ENCODE results near the gene HOXA5. TPM values are rescaled to one million over a fixed set of nuclear protein-coding genes. Genes with fewer than 3 reads are reported as not detected.

Gene HOXA5
- total RNA-seq, 1 donor from 2014 or later = 15.3 TPM

- peak; percentile 72 for DNase-seq (ENCODE audit: low spot score)
Measured at GRCh38 chr7:27172315-27172774, 28.9 kb upstream of the HOXA5 start.

- peak; percentile 47 for DNase-seq (ENCODE audit: low spot score)
Measured at GRCh38 chr7:27171637-27172314, 28.3 kb upstream of the HOXA5 start.

GRCh38 chr7:27171325-27171636 is 27.8 kb upstream of the HOXA5 start:
- DNase-seq (ENCODE audit: low spot score) = peak; percentile 69

GRCh38 chr7:27170426-27171324 is 27.2 kb upstream of the HOXA5 start:
- no peak for DNase-seq (ENCODE audit: low spot score)

- DNase-seq (ENCODE audit: low spot score) = no peak
Measured at GRCh38 chr7:27169658-27170425, 26.4 kb upstream of the HOXA5 start.

GRCh38 chr7:27168265-27168947 is 24.9 kb upstream of the HOXA5 start:
- no peak for DNase-seq (ENCODE audit: low spot score)

GRCh38 chr7:27167916-27168264 is 24.4 kb upstream of the HOXA5 start:
- DNase-seq (ENCODE audit: low spot score) = no peak

- DNase-seq (ENCODE audit: low spot score) = no peak
Measured at GRCh38 chr7:27166531-27167505, 23.3 kb upstream of the HOXA5 start.

- DNase-seq (ENCODE audit: low spot score) = no peak
Measured at GRCh38 chr7:27165996-27166530, 22.6 kb upstream of the HOXA5 start.

- no peak for DNase-seq (ENCODE audit: low spot score)
Measured at GRCh38 chr7:27165089-27165995, 21.9 kb upstream of the HOXA5 start, which contains the start of gene HOXA9. TSS of gene HOXA9 (minus strand) at chr7:27165537. CDS start at chr7:27165457, 80 bp downstream.

GRCh38 chr7:27164367-27165088 is 21.0 kb upstream of the HOXA5 start:
- no peak for DNase-seq (ENCODE audit: low spot score)

GRCh38 chr7:27164045-27164366 is 20.5 kb upstream of the HOXA5 start:
- DNase-seq (ENCODE audit: low spot score) = no peak

GRCh38 chr7:27163288-27164044 is 20.0 kb upstream of the HOXA5 start:
- no peak for DNase-seq (ENCODE audit: low spot score)

- no peak for DNase-seq (ENCODE audit: low spot score)
Measured at GRCh38 chr7:27162561-27163287, 19.2 kb upstream of the HOXA5 start.

- peak; percentile 47 for DNase-seq (ENCODE audit: low spot score)
Measured at GRCh38 chr7:27161721-27162560, 18.5 kb upstream of the HOXA5 start.

Data from mesenteric fat pad (tissue), 1 donor.